ENCODE data around the gene CAPRIN1.

DNA sequence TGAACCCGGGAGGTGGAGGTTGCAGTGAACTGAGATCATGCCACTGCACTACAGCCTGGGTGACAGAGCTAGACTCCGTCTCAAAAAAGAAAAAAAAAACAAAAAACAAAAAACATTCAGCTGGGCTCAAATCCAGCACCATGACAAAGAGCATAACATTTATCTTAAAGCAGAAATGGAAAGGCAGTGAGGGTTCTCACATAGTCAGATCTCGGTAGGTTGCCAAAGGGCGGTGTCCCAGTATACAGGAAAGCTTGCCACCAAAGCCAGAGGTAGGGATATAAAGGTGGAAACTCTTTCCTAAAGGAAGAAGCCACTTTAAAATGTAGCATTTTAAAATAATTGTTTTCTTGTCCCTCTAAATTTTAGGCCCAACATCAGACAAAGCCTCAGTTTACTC is 22.4 kb upstream of the CAPRIN1 start:
- TF ChIP-seq SIN3A (IDR thresholded peaks at IDR 0.05; ENCODE audit: borderline replicate concordance, insufficient read depth, low read length): no peak
- no peak for TF ChIP-seq TAF1 (IDR thresholded peaks at IDR 0.05; ENCODE audit: borderline replicate concordance, insufficient read depth, low read length)
- TF ChIP-seq, protein P1, sequence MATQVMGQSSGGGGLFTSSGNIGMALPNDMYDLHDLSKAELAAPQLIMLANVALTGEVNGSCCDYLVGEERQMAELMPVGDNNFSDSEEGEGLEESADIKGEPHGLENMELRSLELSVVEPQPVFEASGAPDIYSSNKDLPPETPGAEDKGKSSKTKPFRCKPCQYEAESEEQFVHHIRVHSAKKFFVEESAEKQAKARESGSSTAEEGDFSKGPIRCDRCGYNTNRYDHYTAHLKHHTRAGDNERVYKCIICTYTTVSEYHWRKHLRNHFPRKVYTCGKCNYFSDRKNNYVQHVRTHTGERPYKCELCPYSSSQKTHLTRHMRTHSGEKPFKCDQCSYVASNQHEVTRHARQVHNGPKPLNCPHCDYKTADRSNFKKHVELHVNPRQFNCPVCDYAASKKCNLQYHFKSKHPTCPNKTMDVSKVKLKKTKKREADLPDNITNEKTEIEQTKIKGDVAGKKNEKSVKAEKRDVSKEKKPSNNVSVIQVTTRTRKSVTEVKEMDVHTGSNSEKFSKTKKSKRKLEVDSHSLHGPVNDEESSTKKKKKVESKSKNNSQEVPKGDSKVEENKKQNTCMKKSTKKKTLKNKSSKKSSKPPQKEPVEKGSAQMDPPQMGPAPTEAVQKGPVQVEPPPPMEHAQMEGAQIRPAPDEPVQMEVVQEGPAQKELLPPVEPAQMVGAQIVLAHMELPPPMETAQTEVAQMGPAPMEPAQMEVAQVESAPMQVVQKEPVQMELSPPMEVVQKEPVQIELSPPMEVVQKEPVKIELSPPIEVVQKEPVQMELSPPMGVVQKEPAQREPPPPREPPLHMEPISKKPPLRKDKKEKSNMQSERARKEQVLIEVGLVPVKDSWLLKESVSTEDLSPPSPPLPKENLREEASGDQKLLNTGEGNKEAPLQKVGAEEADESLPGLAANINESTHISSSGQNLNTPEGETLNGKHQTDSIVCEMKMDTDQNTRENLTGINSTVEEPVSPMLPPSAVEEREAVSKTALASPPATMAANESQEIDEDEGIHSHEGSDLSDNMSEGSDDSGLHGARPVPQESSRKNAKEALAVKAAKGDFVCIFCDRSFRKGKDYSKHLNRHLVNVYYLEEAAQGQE (IDR thresholded peaks at IDR 0.05; ENCODE audit: insufficient read depth in 1 of 2, low read depth in 2 of 2, low read length in 2 of 2): no peak
- TF ChIP-seq POLR2AphosphoS5 (IDR thresholded peaks at IDR 0.05; ENCODE audit: low read depth, low read length): no peak
- TF ChIP-seq FOXP2 (optimal IDR thresholded peaks at IDR 0.05; ENCODE audit: borderline replicate concordance, extremely low read depth, extremely low read length, insufficient read depth): no peak

Data from PFSK-1 (cell line).